ES-I3 (cell line): Measurements from ENCODE around the gene SUPT4H1.

Experiments
- H3K36me3 ChIP-seq: 2 replicates; pipeline ENCODE4 v1.6.1; 2013; ENCODE audit warnings: mild to moderate bottlenecking, low read length, control low read depth, moderate library complexity; ENCODE audit not compliant: insufficient read depth
- H3K4me1 ChIP-seq: 2 replicates; pipeline ENCODE4 v1.6.1; 2013; ENCODE audit warnings: mild to moderate bottlenecking, control low read depth, low read length; ENCODE audit not compliant: insufficient read depth
- H3K9ac ChIP-seq: 2 replicates; pipeline ENCODE4 v1.6.1; 2013; ENCODE audit warnings: low read depth, mild to moderate bottlenecking, low read length, moderate library complexity
- H3K9me3 ChIP-seq: 2 replicates; pipeline ENCODE4 v1.6.1; 2013; ENCODE audit warnings: mild to moderate bottlenecking, low read length, moderate library complexity; ENCODE audit not compliant: control insufficient read depth, insufficient read depth

SUPT4H1 gene

DNA sequence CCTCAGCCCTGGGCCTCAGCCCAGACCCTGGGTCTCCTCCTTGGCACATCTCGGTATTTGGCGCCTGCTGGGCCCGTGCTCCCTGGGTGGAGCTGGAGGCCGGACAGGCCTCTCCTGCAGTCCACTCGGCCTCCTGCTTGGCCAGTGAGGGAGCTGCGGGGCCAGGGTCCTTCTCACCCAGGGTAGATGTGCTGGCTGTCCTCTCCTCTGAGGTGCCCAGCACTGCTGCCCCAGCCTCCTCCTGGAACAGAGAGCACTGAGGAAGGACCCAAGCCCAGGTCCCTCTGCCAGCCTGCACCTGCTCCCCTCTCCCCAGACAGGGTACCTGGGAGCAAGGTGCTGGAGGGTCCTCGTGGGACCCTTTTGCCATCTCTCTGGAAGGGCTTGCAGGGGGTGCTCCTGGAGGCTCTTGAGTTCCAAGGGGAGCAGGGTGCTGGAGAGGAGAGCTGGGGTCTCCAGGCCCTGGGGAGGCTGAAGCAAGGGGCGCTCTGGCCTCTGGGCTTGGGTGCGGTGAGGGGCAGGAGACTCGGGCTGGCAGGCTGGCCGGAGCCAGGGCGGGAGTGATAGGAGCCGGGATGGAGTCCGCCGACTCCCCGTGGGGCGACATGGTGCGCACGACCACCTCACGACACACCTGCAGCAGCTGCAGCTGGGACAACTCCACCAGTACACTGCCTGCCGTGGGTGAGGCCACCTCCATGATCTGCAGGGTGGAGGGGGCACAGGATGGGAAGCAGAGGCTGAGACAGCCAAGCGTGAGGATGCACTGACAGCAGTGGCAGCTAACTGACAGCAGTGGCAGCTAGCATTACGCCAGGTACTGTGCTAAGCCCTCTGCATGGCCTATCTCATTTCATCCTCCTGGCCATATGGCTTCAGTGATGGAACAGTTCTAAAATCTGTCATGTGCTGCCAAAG lies 41.2 kb downstream of the SUPT4H1 start:
- no peaks in the 10 kb centered on the region for H3K36me3 ChIP-seq
- H3K9me3 ChIP-seq = no peaks in the 10 kb centered on the region
- H3K9ac ChIP-seq = no peak overlapping the region
- H3K4me1 ChIP-seq = no peaks in the 10 kb centered on the region

DNA sequence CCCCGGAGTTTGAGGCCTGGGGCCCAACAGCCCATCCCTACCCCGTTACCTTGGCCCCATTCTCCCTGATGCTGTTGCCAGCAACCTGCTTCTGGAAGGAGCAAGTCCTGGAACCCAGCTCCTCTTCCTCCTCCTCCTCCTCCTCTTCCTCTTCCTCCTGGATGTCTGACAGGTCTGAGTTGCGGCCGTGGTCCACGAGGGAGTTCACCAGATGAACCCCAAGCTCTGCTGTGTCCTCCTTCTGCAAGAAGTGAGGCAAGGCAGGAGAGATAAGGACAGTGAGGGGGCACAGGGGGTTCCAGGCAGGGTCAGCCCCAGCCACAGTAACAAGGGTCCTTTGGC lies 42.1 kb downstream of the SUPT4H1 start:
- H3K36me3 ChIP-seq = no peaks in the 10 kb centered on the region

DNA sequence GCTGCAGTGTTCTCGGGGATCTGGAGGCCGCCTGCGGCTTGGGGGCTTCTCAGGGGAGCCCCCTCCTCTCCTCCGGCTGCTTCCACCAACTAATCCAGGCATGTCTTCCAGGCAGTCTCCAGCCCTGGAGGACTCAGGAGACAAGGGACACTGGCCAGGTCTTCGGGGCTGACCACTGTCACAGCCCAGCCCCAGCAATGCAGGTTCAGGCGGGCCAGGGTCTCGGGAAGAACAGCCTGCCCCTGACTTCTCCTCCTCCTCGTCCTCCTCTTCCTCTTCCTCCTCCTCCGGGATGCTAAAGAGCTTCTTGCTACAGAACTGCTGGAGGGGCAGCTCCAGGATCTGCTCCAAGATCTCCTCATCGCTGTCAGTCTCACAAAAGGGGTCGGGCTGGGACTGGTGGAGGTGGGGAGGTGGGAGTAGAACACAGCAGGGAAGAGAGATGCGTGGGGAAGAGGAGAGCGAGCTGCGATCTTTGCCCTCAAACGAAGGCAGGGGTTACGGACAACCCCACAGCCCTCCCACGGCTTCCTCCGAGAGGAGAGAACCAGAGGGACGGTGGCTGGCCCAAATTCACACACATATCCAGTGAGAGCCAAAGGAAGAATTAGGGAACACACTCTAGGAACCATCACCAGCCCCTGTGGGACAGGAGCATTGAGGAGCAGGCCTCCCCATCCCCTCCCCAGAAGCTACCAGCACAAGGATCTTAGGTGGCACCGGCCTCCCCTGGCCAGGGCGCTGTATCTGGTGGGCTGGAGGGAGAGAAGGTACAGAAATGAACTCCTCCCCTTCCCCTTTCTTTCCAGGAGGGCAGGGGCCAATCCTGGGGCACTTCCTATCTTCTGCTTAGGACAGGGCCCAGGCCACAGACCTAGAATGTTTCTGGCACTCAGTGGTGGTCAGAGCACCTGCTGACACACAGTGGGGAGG lies 42.8 kb downstream of the SUPT4H1 start:
- Histone ChIP-seq H3K36me3 (no peaks in the 10 kb centered on the region), H3K4me1 (no peaks in the 10 kb centered on the region), H3K9ac (no peak overlapping the region), H3K9me3 (no peaks in the 10 kb centered on the region)

More for the DNA sequence above, 42.1 kb downstream of the SUPT4H1 start:
- no peaks in the 10 kb centered on the region for H3K9me3 ChIP-seq
- H3K9ac ChIP-seq = no peak overlapping the region
- no peaks in the 10 kb centered on the region for H3K4me1 ChIP-seq

DNA sequence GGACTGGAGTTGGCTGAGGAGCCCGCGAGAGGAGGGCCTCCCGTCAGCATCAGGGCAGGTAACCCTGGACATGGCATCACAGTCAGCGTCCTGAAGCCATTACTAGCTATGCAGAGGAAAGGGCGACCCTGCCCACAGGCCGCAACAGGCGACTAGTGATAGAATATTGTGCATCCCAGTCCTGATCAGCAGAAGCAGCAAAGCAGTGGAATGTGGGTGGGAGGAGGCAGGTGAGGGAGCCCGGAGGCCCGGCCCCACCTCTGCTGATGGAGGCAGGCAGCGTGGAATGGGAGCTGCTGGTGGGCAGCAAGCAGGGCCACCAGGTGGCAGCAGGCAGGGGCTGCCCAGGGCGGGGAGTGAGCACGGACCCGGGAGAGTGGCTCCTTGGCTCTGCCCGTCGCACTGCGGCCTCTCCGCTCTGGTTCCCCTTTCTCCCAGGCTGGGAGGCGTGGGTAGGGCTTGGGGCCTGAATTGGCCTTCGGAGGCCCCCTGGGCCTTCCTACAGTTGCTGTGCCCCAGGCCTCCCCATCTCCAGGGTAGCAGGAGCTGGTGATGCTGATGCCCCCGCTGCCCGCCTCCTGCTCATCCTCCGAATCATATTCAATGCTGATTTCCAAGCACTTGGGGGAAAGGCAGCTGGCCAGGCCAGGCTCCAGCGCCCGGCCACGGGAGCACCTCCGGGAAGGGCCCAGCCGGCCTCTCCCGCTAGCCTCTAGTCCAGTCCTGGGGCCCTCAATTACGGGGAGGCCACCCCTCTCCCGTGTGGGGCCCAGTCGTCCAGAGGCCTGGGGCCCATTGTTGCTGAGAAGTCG lies 43.6 kb downstream of the SUPT4H1 start:
- H3K9me3 ChIP-seq = no peaks in the 10 kb centered on the region
- H3K9ac ChIP-seq = no peak overlapping the region
- H3K36me3 ChIP-seq = no peaks in the 10 kb centered on the region
- no peaks in the 10 kb centered on the region; the same call in 1 of the 2 replicates for H3K4me1 ChIP-seq

DNA sequence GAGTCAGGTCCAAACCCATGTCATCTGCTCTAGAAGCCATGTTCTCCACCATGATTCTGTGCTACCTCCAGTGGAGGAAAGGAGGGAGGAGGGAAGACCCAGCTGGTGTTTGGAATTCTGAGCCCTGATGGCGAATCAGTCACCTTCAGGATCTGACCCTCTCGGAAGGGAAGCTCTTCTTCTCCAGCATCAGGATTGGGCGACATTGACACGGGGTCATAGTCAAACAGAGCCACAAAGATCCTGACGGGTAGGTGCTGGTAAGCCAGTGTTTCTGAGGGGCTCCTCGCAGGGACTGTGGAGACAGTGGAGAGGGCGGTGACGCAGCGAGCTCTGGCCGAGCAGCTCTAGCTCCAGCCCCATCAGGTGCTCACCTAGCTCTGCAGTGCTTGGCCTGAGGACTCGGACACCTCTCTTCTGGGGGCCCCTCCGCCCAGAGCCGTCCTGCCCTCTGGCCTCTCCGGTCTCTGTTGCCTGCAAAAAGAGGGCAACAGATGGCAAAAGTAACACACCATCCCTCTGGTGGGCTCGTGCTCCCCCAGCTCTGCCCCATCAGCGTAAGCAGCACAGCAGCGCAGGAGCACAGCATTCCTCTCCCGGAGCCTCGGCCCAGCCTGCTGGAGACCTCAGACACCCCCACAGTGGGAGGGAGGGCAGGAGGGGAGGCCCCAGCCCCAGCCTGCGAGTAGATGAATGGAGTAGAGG lies 44.4 kb downstream of the SUPT4H1 start:
- Histone ChIP-seq H3K9ac (no peak overlapping the region), H3K9me3 (no peaks in the 10 kb centered on the region), H3K4me1 (no peaks in the 10 kb centered on the region; the same call in 1 of the 2 replicates), H3K36me3 (no peaks in the 10 kb centered on the region)

DNA sequence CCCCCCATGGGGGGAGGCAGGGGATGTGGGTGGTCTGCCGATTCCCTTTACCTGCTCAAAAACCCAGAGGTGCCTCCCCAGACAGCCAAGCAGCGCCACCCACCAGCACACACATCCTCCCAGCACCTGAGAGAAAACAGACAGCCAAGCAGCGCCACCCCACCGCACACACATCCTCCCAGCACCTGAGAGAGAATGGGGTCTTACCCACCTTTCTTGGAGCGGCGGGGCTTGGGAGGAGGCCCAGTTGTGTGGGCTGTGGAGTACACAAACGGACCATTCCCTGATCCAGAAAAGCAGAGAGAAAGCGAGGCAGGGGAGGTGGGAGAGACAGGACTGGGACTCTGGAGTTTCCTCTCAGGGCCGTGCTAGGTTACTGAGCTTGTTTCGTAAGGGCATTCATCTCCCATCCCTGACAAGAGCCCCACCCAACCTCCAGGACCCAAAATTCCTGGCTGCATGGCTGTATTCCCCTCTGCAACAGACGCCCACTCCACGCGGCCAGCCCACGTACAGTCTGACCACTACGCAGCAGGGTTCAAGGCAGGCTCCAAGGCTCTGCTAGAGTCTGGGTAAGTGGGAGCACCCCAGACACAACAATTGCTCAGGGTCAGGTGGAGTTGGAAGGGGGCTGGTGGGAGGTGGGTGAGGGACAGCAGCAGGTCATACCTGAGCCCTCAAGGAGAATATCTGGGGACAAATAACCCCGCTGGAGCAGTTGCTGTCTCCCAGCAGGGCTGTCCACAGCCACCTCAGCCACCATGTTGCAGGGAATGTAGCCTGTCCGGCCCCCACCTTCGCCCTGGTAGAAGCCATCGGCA lies 45.7 kb downstream of the SUPT4H1 start:
- H3K9me3 ChIP-seq = no peaks in the 10 kb centered on the region
- no peaks in the 10 kb centered on the region for H3K36me3 ChIP-seq
- no peak overlapping the region for H3K9ac ChIP-seq
- peaks cover 5% of the 10 kb centered on the region; the same call in 1 of the 2 replicates for H3K4me1 ChIP-seq

DNA sequence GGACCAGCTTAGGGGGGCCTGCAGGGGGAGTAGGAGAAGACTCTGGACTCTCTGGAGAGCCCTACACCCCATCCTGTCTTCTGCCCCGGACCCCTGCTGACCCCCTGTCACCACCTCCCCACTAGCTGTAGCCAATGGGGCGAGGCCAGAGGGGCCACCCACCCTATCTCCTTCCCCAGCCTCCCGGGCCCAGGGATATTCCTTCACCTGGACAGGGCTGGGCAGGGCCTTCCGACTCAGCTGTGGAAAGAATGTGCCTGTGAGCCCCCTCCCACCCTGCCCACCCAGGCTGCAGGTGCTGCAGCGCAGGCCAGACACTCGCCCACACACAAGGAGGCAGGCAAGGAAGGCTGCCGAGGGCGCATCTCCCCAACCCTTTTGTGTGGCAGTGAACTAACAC lies 46.4 kb downstream of the SUPT4H1 start:
- Histone ChIP-seq H3K4me1 (peaks cover 10% of the 10 kb centered on the region; the same call in 1 of the 2 replicates), H3K9me3 (no peaks in the 10 kb centered on the region), H3K9ac (no peak overlapping the region), H3K36me3 (no peaks in the 10 kb centered on the region)

DNA sequence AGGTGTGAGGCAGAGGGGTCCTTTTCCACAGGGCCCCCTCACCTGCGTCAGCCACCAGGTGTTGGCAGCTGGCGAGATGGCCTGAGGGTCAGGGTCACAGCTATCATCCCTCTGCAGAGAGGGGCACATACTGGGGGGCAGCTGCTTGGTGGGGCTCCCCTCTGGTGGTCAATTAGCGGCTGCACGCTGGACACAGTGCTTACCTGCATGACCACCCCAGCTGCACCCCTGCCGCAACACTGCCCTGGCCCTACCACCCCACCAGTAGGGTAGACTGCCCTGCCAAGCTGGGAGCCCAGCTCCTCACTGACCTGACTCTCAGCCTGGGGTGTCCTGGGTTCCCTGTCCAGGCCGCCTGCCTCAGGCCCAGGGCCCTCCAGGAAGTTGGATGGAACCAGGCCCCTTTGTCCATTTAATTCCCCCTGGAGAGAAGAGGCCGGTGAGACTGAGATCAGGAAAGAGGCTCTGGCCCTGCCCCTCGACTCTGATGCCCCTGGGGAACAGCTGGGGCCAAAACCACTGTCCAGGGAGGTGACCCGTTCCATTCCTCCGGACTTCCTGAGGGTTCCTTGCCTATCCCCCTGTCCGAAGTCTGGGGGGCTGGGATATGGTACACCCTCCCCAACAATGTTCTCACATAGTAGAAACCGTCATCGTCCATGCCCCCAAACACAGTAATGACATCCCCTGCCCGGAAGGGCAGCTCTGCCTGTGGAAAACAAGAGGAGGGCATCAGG lies 47.1 kb downstream of the SUPT4H1 start:
- peaks cover 10% of the 10 kb centered on the region; the same call in 1 of the 2 replicates for H3K4me1 ChIP-seq
- H3K9ac ChIP-seq = no peak overlapping the region
- H3K9me3 ChIP-seq = no peaks in the 10 kb centered on the region
- H3K36me3 ChIP-seq = no peaks in the 10 kb centered on the region

DNA sequence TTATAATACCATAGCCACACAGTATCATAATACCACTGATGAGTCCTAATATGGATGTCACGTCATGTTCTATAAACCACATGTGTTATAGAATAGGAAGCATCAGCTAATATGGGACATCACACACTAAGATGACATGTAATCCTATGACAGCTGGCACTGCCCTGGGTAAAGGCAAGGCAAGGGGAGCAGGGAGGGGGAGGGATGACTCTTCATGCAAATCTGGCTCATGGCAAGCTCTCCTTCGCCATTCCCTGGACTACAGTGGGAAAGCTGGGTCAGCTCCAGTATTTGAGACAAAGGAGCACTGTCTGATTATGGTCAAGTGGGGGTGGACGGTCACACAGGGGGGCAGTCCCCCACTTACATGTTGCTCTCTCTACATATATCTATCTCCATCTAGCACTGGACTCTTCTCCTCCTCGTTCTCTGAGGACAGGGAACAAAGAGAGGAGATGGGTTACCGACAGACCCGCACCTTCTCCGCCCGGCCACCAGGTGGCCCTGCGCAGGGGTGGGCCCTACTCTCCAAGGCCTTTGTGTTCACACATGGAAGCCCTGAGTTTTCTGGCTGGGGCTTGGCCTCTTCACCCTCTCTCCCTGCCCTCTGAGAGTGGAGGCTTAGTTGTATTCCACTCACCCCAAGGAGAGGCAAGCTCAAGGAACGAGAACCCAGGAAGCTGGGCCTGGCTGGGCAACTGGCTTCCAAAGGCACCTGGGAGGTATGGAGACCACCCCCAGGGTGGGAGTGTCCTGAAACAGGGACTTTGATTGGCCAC lies 47.8 kb downstream of the SUPT4H1 start:
- Histone ChIP-seq H3K9me3 (no peaks in the 10 kb centered on the region), H3K36me3 (no peaks in the 10 kb centered on the region), H3K4me1 (peaks cover 10% of the 10 kb centered on the region; the same call in 1 of the 2 replicates), H3K9ac (no peak overlapping the region)

DNA sequence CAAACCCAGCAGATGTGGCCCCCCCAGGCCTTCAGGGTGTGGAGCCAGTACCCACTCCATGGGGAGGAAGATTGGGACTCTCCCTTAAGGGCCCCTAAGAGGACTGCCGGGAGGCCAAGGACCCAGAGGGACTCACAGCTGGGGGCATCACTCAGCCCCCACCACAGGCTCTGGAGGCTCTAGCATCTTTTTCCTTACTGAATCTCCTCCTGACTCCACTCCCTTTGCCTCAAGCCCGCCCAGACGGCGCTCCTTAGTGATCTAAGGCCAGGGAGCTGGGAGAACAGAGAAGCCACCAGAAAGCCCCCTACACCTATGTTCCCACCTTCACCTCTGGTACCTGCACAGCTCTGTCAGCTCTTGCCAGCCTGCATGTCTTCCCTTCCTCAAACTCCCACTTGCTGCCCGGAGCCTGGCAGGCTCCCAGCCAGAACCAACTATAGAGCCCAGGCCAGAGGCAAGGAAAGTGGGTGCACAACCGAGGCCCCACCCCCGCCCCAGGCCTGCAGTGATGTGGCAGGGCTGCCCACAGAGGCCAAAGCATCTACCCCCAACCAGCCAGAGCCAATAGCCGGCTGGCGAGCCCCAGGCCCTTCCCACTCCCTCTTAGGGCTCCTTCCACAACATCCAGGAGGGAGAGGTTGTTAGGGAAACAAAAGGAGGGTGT lies 48.9 kb downstream of the SUPT4H1 start:
- Histone ChIP-seq H3K9me3 (no peaks in the 10 kb centered on the region), H3K4me1 (peaks cover 10% of the 10 kb centered on the region; the same call in 1 of the 2 replicates), H3K9ac (no peak overlapping the region), H3K36me3 (no peaks in the 10 kb centered on the region)

DNA sequence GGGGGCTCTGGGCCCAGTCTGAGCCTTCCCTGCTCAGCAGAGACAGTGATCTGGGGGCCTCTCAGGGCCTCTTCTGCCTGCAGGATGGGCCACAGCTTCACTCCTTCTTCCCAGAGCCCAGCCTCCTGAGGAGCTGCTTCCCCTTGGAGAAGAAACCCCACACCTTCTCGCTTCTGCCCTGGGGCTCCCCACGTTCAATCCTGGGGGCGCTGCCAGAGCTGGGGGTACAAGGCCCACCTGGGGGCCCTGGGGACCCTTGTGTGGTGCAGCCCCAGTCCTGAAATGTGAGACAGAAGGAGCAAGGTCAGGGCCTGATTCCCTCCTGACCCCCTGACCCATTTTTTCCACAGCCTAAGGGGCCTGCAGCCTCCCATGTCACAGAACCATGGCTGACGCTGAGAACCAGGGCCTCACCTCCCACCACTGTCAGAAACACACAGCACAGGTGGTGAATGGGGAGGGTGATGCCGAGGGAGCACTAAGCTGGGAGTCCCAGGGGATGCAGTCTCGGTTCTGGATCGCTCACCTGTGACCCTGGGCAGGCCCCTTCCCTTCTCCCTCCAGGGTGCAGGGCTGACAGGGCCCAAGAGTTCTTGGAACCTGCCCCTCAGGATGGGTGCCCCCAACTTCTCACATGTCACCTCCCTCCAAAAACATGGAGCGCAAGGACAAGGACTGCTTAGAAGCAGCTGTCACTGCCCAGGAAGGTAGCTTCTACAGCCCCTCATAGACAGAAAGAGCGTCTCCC lies 49.7 kb downstream of the SUPT4H1 start:
- Histone ChIP-seq H3K4me1 (peaks cover 10% of the 10 kb centered on the region; the same call in 1 of the 2 replicates), H3K36me3 (no peaks in the 10 kb centered on the region), H3K9me3 (no peaks in the 10 kb centered on the region), H3K9ac (no peak overlapping the region)
